GM12801 (cell line): ENCODE results near the gene STX8.

Experiments used
- TF ChIP-seq, protein P1 (sequence below): IDR thresholded peaks from one replicate; pipeline ENCODE4 v1.5.1; 2011; ENCODE audit warnings: control low read depth; ENCODE audit not compliant: insufficient read length; ENCODE audit errors: extremely low read depth

Gene STX8

DNA sequence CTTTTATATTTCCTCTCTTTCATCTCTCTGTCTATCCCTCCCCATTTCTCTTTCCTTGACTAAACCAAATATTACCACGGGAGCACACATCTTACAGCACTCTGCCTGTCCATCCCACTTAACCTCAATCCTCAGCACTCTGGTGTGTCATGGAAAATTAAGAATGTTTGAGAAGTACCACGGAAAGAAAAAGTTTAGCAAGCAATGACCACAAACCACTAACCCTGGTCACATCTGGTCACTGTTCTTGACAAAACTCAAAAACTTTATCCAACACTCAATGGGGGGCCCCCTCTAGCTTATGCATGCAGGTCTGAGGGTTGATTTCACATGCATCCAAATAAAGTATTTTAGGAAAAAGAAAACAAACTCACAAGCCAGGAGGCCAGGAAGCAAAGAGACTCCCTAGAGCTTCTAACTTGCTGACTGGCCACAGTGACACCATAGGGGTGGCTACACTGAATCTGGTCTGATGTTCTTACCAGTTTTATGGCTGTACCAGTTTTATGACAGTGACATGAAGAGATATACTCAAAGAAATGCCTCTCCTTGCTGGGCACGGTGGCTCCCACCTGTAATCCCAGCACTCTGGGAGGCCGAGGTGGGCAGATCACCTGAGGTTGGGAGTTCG lies 229.2 kb downstream of the STX8 start:
- TF ChIP-seq, protein P1, sequence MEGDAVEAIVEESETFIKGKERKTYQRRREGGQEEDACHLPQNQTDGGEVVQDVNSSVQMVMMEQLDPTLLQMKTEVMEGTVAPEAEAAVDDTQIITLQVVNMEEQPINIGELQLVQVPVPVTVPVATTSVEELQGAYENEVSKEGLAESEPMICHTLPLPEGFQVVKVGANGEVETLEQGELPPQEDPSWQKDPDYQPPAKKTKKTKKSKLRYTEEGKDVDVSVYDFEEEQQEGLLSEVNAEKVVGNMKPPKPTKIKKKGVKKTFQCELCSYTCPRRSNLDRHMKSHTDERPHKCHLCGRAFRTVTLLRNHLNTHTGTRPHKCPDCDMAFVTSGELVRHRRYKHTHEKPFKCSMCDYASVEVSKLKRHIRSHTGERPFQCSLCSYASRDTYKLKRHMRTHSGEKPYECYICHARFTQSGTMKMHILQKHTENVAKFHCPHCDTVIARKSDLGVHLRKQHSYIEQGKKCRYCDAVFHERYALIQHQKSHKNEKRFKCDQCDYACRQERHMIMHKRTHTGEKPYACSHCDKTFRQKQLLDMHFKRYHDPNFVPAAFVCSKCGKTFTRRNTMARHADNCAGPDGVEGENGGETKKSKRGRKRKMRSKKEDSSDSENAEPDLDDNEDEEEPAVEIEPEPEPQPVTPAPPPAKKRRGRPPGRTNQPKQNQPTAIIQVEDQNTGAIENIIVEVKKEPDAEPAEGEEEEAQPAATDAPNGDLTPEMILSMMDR: no peak

DNA sequence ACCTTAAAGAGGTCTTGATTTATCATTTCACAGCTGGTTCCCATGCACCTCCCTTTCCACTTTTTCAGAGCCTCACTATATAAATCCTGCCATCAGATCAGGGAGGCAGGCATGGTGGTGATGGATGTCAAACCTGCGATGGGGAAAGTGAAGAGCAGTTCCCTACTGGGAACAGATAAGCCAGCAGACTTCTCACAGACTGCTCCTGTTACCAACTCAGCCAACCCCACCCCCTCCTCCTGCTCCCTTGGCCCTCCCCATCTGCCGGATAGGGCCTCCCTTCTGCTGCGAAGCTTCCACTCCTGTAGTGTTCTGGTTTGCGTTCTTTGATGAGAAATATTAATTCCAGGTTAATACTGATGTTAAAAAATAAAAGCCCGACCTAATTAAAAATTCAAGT lies 232.1 kb downstream of the STX8 start:
- TF ChIP-seq, protein P1: no peak

DNA sequence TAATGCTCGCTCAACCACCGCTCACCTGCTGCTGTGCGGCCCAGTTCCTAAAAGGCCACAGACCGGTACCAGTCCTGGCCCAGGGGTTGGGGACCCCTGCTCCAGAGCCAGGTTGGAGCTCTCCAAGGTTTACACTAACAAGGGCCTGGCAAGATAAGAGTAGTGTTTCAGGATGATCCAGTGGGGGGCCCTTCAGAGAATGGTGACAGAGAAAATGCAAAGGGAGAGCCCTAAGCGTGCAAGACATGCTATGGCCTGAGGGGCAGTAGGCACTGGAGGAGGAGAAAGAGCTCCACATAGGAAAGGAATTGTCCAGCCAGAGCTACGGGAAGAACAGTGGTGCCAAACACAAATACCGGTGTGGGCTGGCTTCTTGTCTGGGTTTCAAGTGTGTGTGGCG lies 233.4 kb downstream of the STX8 start:
- TF ChIP-seq, protein P1: no peak

DNA sequence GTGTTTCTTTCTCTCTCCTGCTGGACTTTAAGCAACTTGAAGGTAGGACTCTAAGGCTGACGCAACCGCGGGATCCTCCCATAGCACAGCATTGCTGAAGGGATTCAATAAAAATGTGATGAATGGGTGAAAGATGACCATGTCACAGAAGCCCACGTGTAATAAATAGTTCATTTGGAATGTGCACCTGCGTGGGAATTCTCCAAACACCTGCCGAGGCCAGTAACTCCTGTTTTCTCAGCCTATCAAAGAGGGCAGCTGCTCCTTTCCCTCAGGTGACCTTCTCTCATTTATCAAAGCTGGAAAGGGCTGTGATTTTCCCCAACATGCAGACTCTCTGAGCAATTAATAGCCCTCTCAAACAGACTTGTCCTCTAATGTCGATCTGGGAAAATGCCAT lies 235.7 kb downstream of the STX8 start:
- TF ChIP-seq, protein P1: no peak

DNA sequence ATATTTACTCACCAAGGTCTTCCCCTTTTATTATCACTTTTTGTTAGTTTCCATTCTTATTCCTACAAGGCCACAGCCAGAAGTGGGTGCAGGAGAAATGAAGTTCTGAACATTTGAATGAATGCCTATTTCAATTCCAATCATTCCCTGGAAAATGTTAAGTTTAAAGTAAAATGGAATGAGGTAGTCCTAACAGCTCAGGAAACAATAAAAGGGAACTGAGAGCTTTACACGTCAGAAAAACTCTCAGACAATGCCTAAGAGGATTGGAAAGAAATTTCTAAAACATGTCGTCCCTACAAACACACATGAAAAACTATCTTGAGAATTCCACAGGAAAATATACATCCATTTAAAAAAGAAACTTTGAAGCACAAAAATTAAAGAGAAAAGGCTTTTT lies 238.8 kb downstream of the STX8 start:
- TF ChIP-seq, protein P1: no peak

DNA sequence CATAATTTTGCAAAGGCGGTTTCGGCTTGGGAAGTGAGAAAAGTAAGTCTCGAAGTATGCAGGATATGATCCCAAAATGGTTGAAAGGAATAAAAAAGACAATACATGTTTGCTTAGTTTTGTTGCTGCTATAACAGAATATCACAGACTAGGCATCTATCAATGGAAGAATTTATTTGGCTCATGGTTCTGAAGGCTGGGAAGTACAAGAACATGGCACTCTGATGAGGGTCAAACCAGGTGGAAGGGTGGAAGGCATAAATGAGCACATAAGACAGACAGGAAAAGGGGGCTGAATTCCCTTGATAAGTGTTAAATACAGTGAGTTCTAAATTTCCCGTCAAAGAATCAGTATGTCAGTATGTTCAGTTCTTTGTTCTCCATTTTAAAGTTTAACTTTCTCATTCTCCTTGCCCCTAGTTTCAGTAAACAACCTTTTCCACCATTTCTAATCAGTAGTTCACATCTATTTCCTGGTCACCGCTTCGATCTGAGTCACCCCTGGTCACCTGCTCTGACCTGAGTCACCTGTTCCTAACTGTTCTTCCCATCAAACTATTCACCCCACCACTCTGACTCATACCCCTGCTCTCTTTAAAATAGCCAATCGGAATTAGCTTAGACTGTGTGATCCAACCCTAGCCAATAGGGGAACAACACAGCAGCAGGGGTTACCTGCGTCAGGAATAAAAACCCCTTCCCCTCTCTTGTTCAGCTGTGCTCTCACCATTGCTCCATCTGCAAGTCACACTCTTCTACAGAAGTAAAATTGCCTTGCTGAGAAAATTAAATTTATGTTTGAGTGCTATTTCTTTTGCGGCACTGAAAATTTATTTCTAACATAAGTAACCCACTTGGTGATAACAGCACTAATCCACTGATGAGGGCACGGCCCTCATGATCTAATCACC lies 240.8 kb downstream of the STX8 start:
- TF ChIP-seq, protein P1: no peak

DNA sequence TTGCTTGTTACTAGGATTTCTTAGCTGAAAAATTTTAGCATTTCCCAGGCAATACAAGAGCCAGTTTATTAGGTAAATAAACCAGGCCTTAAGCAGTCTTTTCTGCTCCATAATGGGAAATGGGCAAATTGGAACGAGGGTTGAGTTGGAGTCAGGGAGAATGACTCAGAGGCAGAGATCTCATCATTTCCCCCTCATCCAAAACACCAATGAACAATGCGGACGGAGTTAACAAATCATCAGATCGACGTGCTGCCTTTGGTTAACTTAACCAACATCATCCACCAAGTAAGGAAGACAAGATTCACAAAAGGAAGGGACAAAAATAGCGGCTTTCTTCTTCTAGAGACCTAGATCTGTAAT lies 243.5 kb downstream of the STX8 start:
- TF ChIP-seq, protein P1: no peak
